K562 (cell line): ENCODE results near the gene ASS1.

Experiments used
- EZH2 ChIP-seq: IDR thresholded peaks from 2 replicates; pipeline ENCODE4 v1.6.1; 2012; ENCODE audit warnings: low read depth, mild to moderate bottlenecking, inconsistent platforms, low read length, borderline replicate concordance
- FOXP1 ChIP-seq: sonication (generic); formaldehyde crosslinking; IDR thresholded peaks from 2 replicates; pipeline ENCODE4 v1.8.0; 2022; ENCODE audit warnings: mild to moderate bottlenecking, missing genetic modification reagents
- NR2C2 ChIP-seq, 2 experiments: fragments of 200-800 bp in 1 of 2; sonication (Bioruptor generic) in 1 of 2; sonication (generic) in 1 of 2; formaldehyde crosslinking in 1 of 2; IDR thresholded peaks; 2 replicates each; pipeline versions ENCODE4 v1.6.1 to v1.8.0; 2016 to 2022; ENCODE audit warnings: mild to moderate bottlenecking in 1 of 2, missing compliant biosample characterization in 1 of 2, missing genetic modification characterization in 1 of 2, missing genetic modification reagents in 1 of 2
- ZNF174 ChIP-seq: fragments of 250-450 bp; sonication (Bioruptor Pico); IDR thresholded peaks from 2 replicates; pipeline ENCODE4 v1.4.0; 2020; ENCODE audit warnings: mild to moderate bottlenecking
- TF ChIP-seq, protein P1 (sequence below), 3 experiments: IDR thresholded peaks in 2 of 3; conservative IDR thresholded peaks in 1 of 3; 2 replicates each; pipeline ENCODE4 v1.5.1; 2011 to 2012; ENCODE audit warnings: low read length in 3 of 3, mild to moderate bottlenecking in 3 of 3, control low read depth in 2 of 3, improper control_type of control experiment in 1 of 3, inconsistent platforms in 1 of 3, low read depth in 1 of 3, mixed read lengths in 1 of 3, moderate library complexity in 1 of 3; ENCODE audit not compliant: insufficient read depth in 2 of 3
- TF ChIP-seq, protein P2 (sequence below): sonication (generic); formaldehyde crosslinking; IDR thresholded peaks from 2 replicates; pipeline ENCODE4 v1.8.0; 2022; ENCODE audit warnings: mild to moderate bottlenecking, missing genetic modification reagents
- TF ChIP-seq, protein P3 (sequence below): fragments of 250-450 bp; sonication (Bioruptor Pico); IDR thresholded peaks from 2 replicates; pipeline ENCODE4 v1.5.0; 2022; ENCODE audit warnings: mild to moderate bottlenecking

DNA sequence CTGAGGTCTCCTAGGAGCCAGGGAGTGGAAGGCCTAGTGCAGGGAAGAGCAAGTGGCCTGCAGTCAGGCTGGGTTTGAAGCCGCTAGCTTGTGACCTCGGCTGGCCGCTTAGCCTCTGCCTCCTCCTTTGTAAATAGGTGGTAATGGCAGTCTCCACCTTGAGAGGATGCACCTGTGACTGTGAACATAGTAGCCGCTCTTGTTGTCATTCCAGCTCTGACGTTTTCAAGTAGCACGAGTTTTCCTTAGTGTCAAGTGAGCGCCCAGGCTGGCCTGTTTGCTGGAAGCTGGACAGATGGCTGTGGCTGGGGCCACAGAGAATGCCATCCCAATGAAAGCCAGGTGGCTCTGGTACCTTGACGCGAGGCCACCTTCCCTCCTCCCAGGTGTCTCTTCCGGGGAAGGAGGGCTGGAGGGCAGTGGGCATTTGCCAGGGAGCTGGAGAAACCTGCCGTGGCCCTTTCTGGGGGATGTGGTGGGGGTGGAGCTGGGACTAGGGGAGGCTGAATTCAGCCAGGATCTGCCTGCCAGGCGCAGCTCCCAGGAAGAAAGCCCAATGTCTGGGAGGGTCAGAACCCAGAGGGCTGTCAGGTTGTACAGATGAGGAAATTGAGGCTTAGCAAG is 2.5 kb downstream of the ASS1 start:
- TF ChIP-seq FOXP1 (CRISPR knock-in tag) = no peak
- TF ChIP-seq EZH2 = no peak
- no peak for TF ChIP-seq NR2C2 (CRISPR knock-in tag; IDR thresholded peaks at IDR 0.05)
- no peak for TF ChIP-seq NR2C2 (tag; IDR thresholded peaks at IDR 0.05)
- no peak for TF ChIP-seq ZNF174 (CRISPR knock-in tag)
- TF ChIP-seq, protein P1, sequence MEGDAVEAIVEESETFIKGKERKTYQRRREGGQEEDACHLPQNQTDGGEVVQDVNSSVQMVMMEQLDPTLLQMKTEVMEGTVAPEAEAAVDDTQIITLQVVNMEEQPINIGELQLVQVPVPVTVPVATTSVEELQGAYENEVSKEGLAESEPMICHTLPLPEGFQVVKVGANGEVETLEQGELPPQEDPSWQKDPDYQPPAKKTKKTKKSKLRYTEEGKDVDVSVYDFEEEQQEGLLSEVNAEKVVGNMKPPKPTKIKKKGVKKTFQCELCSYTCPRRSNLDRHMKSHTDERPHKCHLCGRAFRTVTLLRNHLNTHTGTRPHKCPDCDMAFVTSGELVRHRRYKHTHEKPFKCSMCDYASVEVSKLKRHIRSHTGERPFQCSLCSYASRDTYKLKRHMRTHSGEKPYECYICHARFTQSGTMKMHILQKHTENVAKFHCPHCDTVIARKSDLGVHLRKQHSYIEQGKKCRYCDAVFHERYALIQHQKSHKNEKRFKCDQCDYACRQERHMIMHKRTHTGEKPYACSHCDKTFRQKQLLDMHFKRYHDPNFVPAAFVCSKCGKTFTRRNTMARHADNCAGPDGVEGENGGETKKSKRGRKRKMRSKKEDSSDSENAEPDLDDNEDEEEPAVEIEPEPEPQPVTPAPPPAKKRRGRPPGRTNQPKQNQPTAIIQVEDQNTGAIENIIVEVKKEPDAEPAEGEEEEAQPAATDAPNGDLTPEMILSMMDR (IDR thresholded peaks at IDR 0.05 in 2 of 3, conservative IDR thresholded peaks at IDR 0.05 in 1 of 3; ENCODE audit: insufficient read depth in 2 of 3, low read depth in 1 of 3, low read length in 3 of 3) = no peak
- TF ChIP-seq, protein P2, sequence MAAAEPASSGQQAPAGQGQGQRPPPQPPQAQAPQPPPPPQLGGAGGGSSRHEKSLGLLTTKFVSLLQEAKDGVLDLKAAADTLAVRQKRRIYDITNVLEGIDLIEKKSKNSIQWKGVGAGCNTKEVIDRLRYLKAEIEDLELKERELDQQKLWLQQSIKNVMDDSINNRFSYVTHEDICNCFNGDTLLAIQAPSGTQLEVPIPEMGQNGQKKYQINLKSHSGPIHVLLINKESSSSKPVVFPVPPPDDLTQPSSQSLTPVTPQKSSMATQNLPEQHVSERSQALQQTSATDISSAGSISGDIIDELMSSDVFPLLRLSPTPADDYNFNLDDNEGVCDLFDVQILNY (CRISPR knock-in tag) = no peak
- TF ChIP-seq, protein P3, sequence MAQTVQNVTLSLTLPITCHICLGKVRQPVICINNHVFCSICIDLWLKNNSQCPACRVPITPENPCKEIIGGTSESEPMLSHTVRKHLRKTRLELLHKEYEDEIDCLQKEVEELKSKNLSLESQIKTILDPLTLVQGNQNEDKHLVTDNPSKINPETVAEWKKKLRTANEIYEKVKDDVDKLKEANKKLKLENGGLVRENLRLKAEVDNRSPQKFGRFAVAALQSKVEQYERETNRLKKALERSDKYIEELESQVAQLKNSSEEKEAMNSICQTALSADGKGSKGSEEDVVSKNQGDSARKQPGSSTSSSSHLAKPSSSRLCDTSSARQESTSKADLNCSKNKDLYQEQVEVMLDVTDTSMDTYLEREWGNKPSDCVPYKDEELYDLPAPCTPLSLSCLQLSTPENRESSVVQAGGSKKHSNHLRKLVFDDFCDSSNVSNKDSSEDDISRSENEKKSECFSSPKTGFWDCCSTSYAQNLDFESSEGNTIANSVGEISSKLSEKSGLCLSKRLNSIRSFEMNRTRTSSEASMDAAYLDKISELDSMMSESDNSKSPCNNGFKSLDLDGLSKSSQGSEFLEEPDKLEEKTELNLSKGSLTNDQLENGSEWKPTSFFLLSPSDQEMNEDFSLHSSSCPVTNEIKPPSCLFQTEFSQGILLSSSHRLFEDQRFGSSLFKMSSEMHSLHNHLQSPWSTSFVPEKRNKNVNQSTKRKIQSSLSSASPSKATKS (CRISPR knock-in tag) = no peak
